Type B pancreatic cell (in vitro differentiated cells): ENCODE data around the gene EHMT1. TPM values are rescaled to one million over a fixed set of nuclear protein-coding genes. Genes with fewer than 3 reads are reported as not detected.

Experiments
- DNase-seq: peaks from one replicate; pipeline ENCODE4 v3.0.0; 2021; ENCODE audit warnings: mixed read lengths; ENCODE audit not compliant: unreplicated experiment; ENCODE audit errors: extremely low spot score
- H3K27ac Mint-ChIP-seq: 2 replicates; pipeline ENCODE4 v1.8.0; 2021; ENCODE audit warnings: mild to moderate bottlenecking, mixed read lengths
- H3K27me3 Mint-ChIP-seq: 2 replicates; pipeline ENCODE4 v1.8.0; 2021; ENCODE audit warnings: mixed read lengths
- H3K36me3 Mint-ChIP-seq: 2 replicates; pipeline ENCODE4 v1.8.0; 2021; ENCODE audit warnings: mixed read lengths
- H3K4me1 Mint-ChIP-seq: one replicate; pipeline ENCODE4 v1.8.0; 2021; ENCODE audit warnings: mixed read lengths; ENCODE audit not compliant: unreplicated experiment
- H3K4me3 Mint-ChIP-seq: 2 replicates; pipeline ENCODE4 v1.8.0; 2021; ENCODE audit warnings: mild to moderate bottlenecking, mixed read lengths
- H3K9me3 Mint-ChIP-seq: 2 replicates; pipeline ENCODE4 v1.8.0; 2021; ENCODE audit warnings: mixed read lengths
- total RNA-seq: library from RNA; stranded (reverse); gene quantifications from 2 replicates; pipeline ENCODE4 v1.2.1, GENCODE V29; 2021; ENCODE audit warnings: low replicate concordance
- TF ChIP-seq, protein P1 (sequence below): fragments of 200-600 bp; sonication (generic); conservative IDR thresholded peaks from 2 replicates; pipeline ENCODE4 v1.5.0; 2021; ENCODE audit warnings: antibody characterized with exemption, mild to moderate bottlenecking

EHMT1 gene
- total RNA-seq, 1 donor from 2014 or later = 111 TPM

DNA sequence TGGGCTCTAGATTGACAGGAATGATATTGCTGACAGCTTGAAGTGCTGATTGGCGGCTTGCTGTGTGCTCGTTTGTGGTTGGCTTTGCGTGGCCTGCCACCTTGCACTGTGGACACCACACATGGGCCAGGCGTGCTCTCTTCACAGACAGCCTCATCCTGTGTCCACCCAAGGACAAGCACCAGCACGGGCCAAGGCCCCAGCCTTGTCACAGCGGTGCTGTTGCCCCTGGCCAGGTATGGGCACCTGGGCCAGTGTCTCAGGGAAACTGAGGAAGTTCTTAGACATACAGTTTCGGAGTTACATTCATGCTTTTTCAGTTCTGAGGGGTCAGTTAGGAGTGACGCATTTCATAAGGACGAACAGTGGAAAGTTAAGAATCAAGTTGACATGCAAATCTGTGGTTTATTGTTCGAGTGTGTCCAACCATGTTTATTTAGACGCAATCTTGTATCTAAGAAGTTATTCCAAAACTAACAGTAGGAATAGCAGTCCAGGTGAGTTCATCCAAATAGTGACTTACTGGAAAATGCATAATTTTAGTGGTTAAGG, 125.9 kb downstream of the EHMT1 start:
- Mint-ChIP-seq H3K4me1 (peaks cover 9% of the 10 kb centered on the region), H3K36me3 (peaks cover 10% of the 10 kb centered on the region), H3K9me3 (no peaks in the 10 kb centered on the region), H3K4me3 (no peak overlapping the region), H3K27me3 (no peaks in the 10 kb centered on the region), H3K27ac (no peak overlapping the region)
- TF ChIP-seq, protein P1, sequence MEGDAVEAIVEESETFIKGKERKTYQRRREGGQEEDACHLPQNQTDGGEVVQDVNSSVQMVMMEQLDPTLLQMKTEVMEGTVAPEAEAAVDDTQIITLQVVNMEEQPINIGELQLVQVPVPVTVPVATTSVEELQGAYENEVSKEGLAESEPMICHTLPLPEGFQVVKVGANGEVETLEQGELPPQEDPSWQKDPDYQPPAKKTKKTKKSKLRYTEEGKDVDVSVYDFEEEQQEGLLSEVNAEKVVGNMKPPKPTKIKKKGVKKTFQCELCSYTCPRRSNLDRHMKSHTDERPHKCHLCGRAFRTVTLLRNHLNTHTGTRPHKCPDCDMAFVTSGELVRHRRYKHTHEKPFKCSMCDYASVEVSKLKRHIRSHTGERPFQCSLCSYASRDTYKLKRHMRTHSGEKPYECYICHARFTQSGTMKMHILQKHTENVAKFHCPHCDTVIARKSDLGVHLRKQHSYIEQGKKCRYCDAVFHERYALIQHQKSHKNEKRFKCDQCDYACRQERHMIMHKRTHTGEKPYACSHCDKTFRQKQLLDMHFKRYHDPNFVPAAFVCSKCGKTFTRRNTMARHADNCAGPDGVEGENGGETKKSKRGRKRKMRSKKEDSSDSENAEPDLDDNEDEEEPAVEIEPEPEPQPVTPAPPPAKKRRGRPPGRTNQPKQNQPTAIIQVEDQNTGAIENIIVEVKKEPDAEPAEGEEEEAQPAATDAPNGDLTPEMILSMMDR = no peak
- DNase-seq = no peak

DNA sequence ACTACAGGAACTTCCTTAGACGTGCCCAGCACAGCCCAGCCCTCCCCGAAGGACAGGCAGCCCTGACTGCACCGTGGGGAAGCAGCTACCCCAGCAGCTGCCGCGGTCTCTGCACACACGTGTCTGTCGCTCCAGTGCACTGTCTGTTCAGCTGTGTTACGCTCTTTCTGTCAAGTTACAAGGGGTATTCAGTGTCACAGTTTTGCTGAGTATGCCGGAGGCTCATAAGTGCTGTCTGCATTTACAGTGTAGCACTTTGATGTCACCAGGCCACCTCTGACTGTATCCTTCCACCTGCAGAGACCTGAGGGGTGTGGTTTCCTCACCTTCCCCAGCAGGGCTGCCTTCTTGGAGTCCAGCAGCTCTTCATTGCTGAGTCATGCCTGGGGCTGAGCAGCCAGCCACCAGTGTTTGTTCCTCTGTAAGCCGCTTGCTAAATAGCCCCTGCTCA, 126.8 kb downstream of the EHMT1 start:
- Mint-ChIP-seq H3K9me3 (no peaks in the 10 kb centered on the region), H3K4me3 (no peak overlapping the region), H3K27ac (peak overlapping the region; percentile 90), H3K27me3 (no peaks in the 10 kb centered on the region), H3K36me3 (peaks cover 12% of the 10 kb centered on the region), H3K4me1 (peaks cover under 1% of the 10 kb centered on the region)
- DNase-seq = no peak
- TF ChIP-seq, protein P1 = no peak

- H3K27me3 Mint-ChIP-seq = no peaks in the 10 kb centered on the region
- H3K27ac Mint-ChIP-seq = no peak overlapping the region
- no peak overlapping the region for H3K4me3 Mint-ChIP-seq
- no peaks in the 10 kb centered on the region for H3K4me1 Mint-ChIP-seq
- DNase-seq = no peak
- H3K36me3 Mint-ChIP-seq = peaks cover 29% of the 10 kb centered on the region
- TF ChIP-seq, protein P1 = no peak
- H3K9me3 Mint-ChIP-seq = no peaks in the 10 kb centered on the region
Measured at GRCh38 chr9:137748311-137748710, 129.5 kb downstream of the EHMT1 start.

GRCh38 chr9:137748741-137749140, 129.9 kb downstream of the EHMT1 start:
- Mint-ChIP-seq H3K9me3 (no peaks in the 10 kb centered on the region), H3K4me3 (no peak overlapping the region), H3K36me3 (peaks cover 32% of the 10 kb centered on the region), H3K27me3 (no peaks in the 10 kb centered on the region), H3K27ac (no peak overlapping the region), H3K4me1 (no peaks in the 10 kb centered on the region)
- no peak for DNase-seq
- TF ChIP-seq, protein P1 = no peak

- no peak overlapping the region for H3K4me3 Mint-ChIP-seq
- no peaks in the 10 kb centered on the region for H3K27me3 Mint-ChIP-seq
- H3K36me3 Mint-ChIP-seq = peaks cover 35% of the 10 kb centered on the region
- no peak overlapping the region for H3K27ac Mint-ChIP-seq
- no peak for DNase-seq
- H3K9me3 Mint-ChIP-seq = no peaks in the 10 kb centered on the region
- TF ChIP-seq, protein P1 = no peak
- H3K4me1 Mint-ChIP-seq = no peaks in the 10 kb centered on the region
Measured at GRCh38 chr9:137749511-137749910, 130.7 kb downstream of the EHMT1 start.

DNA sequence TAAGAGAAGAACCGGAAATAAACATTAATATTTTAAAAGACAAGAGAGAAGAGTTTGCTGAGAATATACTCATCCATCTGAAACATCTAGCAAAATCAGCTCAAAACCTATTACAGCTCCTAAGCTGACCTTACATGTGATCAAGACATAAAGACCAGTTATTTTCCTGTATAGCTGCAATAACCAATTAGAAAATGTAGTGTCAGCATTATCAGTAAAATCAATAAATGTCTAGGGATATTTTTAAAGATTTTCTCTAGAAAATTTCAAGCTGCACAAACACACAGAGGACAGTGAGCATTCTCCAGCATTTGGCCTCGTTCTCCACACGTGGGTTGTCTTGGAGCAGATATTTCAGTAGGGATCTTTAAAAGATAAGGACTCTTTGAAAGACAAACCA, 131.2 kb downstream of the EHMT1 start:
- no peak for DNase-seq
- H3K27me3 Mint-ChIP-seq = no peaks in the 10 kb centered on the region
- TF ChIP-seq, protein P1 = no peak
- peaks cover 34% of the 10 kb centered on the region for H3K36me3 Mint-ChIP-seq
- H3K9me3 Mint-ChIP-seq = no peaks in the 10 kb centered on the region
- H3K4me1 Mint-ChIP-seq = no peaks in the 10 kb centered on the region
- no peak overlapping the region for H3K27ac Mint-ChIP-seq
- H3K4me3 Mint-ChIP-seq = no peak overlapping the region
